ENCODE results near the gene PRPF38B. TPM values are rescaled to one million over a fixed set of nuclear protein-coding genes. Genes with fewer than 3 reads are reported as not detected.

The PRPF38B gene
- total and polyA plus RNA-seq, 2 of the 4 experiments (the other 2 are of a cell fraction), result 9.0 to 19.3 TPM

DNA sequence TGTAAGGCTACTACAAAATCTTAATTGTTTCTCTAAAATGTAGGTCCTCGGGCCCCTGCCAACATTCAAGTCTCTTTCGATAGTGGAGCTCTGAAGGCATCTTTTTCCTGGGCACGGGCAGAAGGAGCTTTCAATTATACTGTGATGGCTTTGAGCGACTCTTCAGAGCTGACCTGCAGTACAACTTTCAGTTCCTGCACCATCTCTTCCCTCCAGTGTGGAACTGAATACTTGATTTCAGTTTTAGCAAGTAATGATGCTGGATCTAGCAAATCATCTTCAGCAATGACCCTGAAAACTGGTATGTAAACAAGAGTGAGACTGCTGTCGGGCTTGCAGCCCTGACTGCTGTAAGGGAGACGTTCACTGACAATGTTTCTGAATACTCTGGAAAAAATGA, 30.2 kb downstream of the PRPF38B start:
- no TSS peak for BruUV-seq (replicated peaks)
- DNase-seq, result peak; percentile 77
- Histone ChIP-seq H4K91ac (ENCODE audit: insufficient read depth, low read depth, low read length) (0 out of 2 replicates have a peak overlapping the region, but pooled peaks have one; percentile 44), H2BK5ac (ENCODE audit: low read depth, low read length, poor library complexity, severe bottlenecking) (peak overlapping the region; percentile 76), H3K4me2 (ENCODE audit: low read depth, low read length) (peak overlapping the region; percentile 88), H2AFZ (replicated peaks; ENCODE audit: low read length, poor library complexity) (peak overlapping the region; percentile 71), H2BK15ac (ENCODE audit: low read depth, low read length) (peak overlapping the region; percentile 6; the same call in 1 of the 3 replicates), H3K4me3 (ENCODE audit: insufficient read depth, low read depth, low read length) (peak overlapping the region; percentile 2; the same call in 1 of the 2 replicates), H4K5ac (ENCODE audit: low read depth, low read length) (peak overlapping the region; percentile 38; the same call in 1 of the 2 replicates), H3K36me3 (ENCODE audit: control insufficient read depth, insufficient read depth, low read length) (no peaks in the 10 kb centered on the region), H3K14ac (replicated peaks; ENCODE audit: low read depth, low read length) (0 out of 2 replicates have a peak overlapping the region, but pooled peaks have one; percentile 48), H2BK120ac (ENCODE audit: low read depth, low read length) (peak overlapping the region; percentile 45), H3K23ac (ENCODE audit: low read depth, low read length) (no peak overlapping the region), H3K56ac (ENCODE audit: extremely low read depth, insufficient read depth, low read length) (peak overlapping the region; percentile 31; the same call in 1 of the 2 replicates), H3K4ac (ENCODE audit: low read depth, low read length) (peak overlapping the region; percentile 75), H2AK9ac (replicated peaks; ENCODE audit: low read depth, low read length, poor library complexity) (no peak overlapping the region), H4K8ac (ENCODE audit: low read depth in 2 of 2, low read length in 2 of 2) (peak overlapping the region in 1 of 2 experiments; percentile 68; a peak in 2 of 4 replicates), H2AK5ac (ENCODE audit: low read depth, low read length) (no peak overlapping the region), H3K79me1 (ENCODE audit: low read depth in 1 of 2, low read length in 2 of 2) (no peaks in the 10 kb centered on the region; a peak in 1 of 4 replicates), H3K9ac (ENCODE audit: low read depth, low read length) (no peak overlapping the region), H3K18ac (ENCODE audit: low read depth, low read length) (peak overlapping the region; percentile 39; the same call in 1 of the 2 replicates), H3K27ac (ENCODE audit: insufficient read depth, low read length) (peak overlapping the region; percentile 75; the same call in 1 of the 2 replicates), H3K9me3 (ENCODE audit: control insufficient read depth, insufficient read depth, low read length) (no peaks in the 10 kb centered on the region), H3K27me3 (ENCODE audit: control insufficient read depth, insufficient read depth, low read length) (no peaks in the 10 kb centered on the region), H3K9me1 (ENCODE audit: insufficient read depth, low read length) (0 out of 2 replicates have a peak, but pooled peaks cover 6% of the 10 kb centered on the region), H3K4me1 (ENCODE audit: control insufficient read depth, insufficient read depth, low read length) (peaks cover 18% of the 10 kb centered on the region), H2BK20ac (ENCODE audit: low read depth, low read length) (peak overlapping the region; percentile 53; the same call in 1 of the 2 replicates), H4K20me1 (ENCODE audit: insufficient read depth, low read length) (no peaks in the 10 kb centered on the region)
- TF ChIP-seq POLR2A (IDR thresholded peaks at IDR 0.05; ENCODE audit: low read depth, low read length) (no peak), RAD21 (IDR thresholded peaks at IDR 0.05; ENCODE audit: low read length) (peak; percentile 3; the same call in 1 of the 2 replicates)
- ChIA-PET CTCF (interaction anchor here (0.9 kb wide), 1 partner anchor 9 kb away, joined by 3 read pairs; no protein-coding TSS in a partner anchor), POLR2A (ENCODE audit: unreplicated experiment) (no interaction called here)
- dilution Hi-C loops (cut with HindIII; ENCODE audit: low sequenced_read_pairs, unreplicated experiment), result no loop called here
- intact Hi-C loops (cut with micrococcal nuclease), result loop anchor here (2.0 kb wide), 1 partner anchor 25 kb away; the partner anchor contains the start of gene STXBP3
- peak; percentile 71 for ATAC-seq (ENCODE audit: low read depth)
- in situ Hi-C loops (cut with MboI; ENCODE audit: low sequenced_read_pairs), result no loop called here
- WGBS, 2 experiments (ENCODE audit: extremely low coverage in 2 of 2, insufficient read length in 1 of 2), result 20% methylated on average over 2 of the region's 6 CpGs; no CpG with 5 or more reads in 1 of the 2 experiments

Measured in IMR-90 (cell line).